Body of pancreas (tissue), 4 donors: ENCODE results near the gene GOLT1A. TPM values are rescaled to one million over a fixed set of nuclear protein-coding genes. Genes with fewer than 3 reads are reported as not detected.

Source experiments
- ATAC-seq: fragments of 150-250 bp; one replicate; pipeline ENCODE4 v1.9.1; 2016
- DNase-seq, 4 donors: peaks; one replicate each; pipeline ENCODE4 v3.0.0-alpha.2; 2019
- H3K27ac ChIP-seq, 4 donors: fragments of 200-600 bp; sonication (generic); 1 replicate in 3 of 4; 2 replicates in 1 of 4; pipeline versions ENCODE4 v1.5.1 to v1.6.1; 2016 to 2019; ENCODE audit warnings: mild to moderate bottlenecking in 1 of 4, mixed read lengths in 1 of 4, moderate library complexity in 1 of 4
- H3K27me3 ChIP-seq, 2 donors: fragments of 200-600 bp; sonication (generic); one replicate each; pipeline ENCODE4 v1.6.0; 2016; ENCODE audit warnings: mild to moderate bottlenecking in 1 of 2
- H3K36me3 ChIP-seq, 2 donors: fragments of 200-600 bp; sonication (generic); replicated peaks in 1 of 2; 2 replicates each; pipeline ENCODE4 v1.5.1; 2016; ENCODE audit warnings: low read depth in 2 of 2; ENCODE audit not compliant: insufficient read depth in 1 of 2
- H3K4me1 ChIP-seq: fragments of 200-600 bp; sonication (generic); one replicate; pipeline ENCODE4 v1.6.0; 2016
- H3K4me3 ChIP-seq, 2 donors: fragments of 200-600 bp; sonication (generic); 1 replicate in 1 of 2; 2 replicates in 1 of 2; pipeline ENCODE4 v1.5.1; 2016 to 2019
- H3K9me3 ChIP-seq, 3 donors: fragments of 200-600 bp; sonication (generic); 1 replicate in 2 of 3; 2 replicates in 1 of 3; pipeline ENCODE4 v1.5.1; 2016
- POLR2A ChIP-seq, 3 donors: fragments of 450-650 bp; IDR thresholded peaks; one replicate each; pipeline ENCODE4 v1.6.1; 2016; ENCODE audit warnings: antibody characterized with exemption in 3 of 3, mild to moderate bottlenecking in 2 of 3
- WGBS, 2 donors: methylation state at CpG; one replicate each; pipeline ENCODE4 v1.1.5; 2017; 5-methylcytosine and 5-hydroxymethylcytosine counted together
- intact Hi-C: fragments of 100-400 bp; cut with DNase I; formaldehyde crosslinking; loops from one replicate; pipeline ENCODE4 v1.15.1; 2023
- total RNA-seq, 2 donors: library from RNA; depleted of rRNA; stranded (reverse); fragments of >200 nt; gene quantifications; one replicate each; pipeline ENCODE4 v1.1.0, GENCODE V29; 2016
- TF ChIP-seq, protein P1 (sequence below), 7 experiments: fragments of 450-650 bp in 4 of 7; fragments of 200-600 bp in 3 of 7; sonication (generic) in 3 of 7; IDR thresholded peaks; one replicate each; pipeline ENCODE4 v1.5.1; 2016 to 2019; ENCODE audit warnings: antibody characterized with exemption in 7 of 7

GOLT1A gene
- total RNA-seq, 2 donors from 2014 or later = 6.5 TPM; not detected in 1

DNA sequence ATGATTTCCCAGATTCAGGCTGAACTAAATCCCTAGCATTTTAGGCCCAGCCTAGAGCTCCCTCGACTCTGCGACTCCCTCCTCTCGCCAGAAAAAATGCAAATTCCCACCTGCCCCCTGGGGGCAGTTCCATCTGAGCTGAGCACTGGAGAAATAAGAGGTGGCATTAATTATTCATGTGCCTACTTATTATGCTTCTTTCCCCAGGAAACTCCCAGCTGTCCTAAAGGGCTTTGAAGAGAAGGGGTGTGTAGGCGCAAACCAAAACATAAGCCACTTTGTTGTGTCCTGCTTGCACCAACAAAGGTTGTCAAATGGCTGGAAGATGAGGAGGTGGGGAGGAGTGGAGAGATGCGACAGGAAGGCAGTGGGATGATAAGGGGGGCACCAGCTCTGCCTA, 41.4 kb upstream of the GOLT1A start:
- Histone ChIP-seq H3K27me3 (no peaks in the 10 kb centered on the region), H3K4me1 (no peaks in the 10 kb centered on the region), H3K4me3 (no peak overlapping the region), H3K9me3 (no peaks in the 10 kb centered on the region), H3K27ac (no peak overlapping the region), H3K36me3 (peaks cover 0 to 2% of the 10 kb centered on the region in 2 donors)
- intact Hi-C loops = loop anchor here (5.0 kb wide), 1 partner anchor 107 kb away; no protein-coding TSS in a partner anchor
- DNase-seq = no peak
- 82 to 84% methylated on average over 5 of the region's 5 CpGs for WGBS, 2 donors
- no peak for TF ChIP-seq POLR2A (IDR thresholded peaks at IDR 0.05)
- TF ChIP-seq, protein P1, sequence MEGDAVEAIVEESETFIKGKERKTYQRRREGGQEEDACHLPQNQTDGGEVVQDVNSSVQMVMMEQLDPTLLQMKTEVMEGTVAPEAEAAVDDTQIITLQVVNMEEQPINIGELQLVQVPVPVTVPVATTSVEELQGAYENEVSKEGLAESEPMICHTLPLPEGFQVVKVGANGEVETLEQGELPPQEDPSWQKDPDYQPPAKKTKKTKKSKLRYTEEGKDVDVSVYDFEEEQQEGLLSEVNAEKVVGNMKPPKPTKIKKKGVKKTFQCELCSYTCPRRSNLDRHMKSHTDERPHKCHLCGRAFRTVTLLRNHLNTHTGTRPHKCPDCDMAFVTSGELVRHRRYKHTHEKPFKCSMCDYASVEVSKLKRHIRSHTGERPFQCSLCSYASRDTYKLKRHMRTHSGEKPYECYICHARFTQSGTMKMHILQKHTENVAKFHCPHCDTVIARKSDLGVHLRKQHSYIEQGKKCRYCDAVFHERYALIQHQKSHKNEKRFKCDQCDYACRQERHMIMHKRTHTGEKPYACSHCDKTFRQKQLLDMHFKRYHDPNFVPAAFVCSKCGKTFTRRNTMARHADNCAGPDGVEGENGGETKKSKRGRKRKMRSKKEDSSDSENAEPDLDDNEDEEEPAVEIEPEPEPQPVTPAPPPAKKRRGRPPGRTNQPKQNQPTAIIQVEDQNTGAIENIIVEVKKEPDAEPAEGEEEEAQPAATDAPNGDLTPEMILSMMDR (IDR thresholded peaks at IDR 0.05) = no peak
- no peak for ATAC-seq

DNA sequence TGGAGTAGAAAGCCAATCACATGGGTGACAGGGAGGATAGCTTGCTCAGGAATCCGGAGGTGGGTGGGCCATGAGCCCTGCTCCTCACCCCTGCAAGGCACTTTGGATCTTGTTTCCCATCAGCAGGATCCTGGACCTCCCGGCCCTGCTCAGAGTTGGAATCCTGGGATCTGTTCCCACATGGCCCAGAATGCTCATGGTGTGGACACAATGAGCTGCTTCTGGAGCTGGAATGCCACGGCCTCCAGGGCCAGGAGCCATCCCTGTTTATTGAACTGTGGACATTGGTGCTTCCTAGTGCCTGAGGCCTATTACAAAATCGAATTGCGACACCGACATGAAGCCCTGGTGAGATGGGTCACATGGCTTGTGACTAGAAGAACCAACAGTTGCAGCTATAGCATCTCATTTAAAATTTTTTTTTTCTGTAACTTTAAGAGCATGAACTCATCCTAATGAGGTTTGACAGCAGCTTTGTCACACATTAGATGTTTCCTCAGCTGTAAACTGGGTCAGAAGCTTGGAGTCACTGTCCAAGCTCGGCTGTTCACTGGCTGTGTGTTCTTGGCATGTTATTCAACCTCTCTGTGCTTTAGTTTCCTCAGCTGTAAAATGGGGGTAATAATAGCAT, 40.4 kb upstream of the GOLT1A start:
- Histone ChIP-seq H3K27ac (no peak overlapping the region), H3K36me3 (peaks cover 0 to 2% of the 10 kb centered on the region in 2 donors), H3K27me3 (no peaks in the 10 kb centered on the region), H3K4me3 (no peak overlapping the region), H3K4me1 (no peaks in the 10 kb centered on the region), H3K9me3 (no peaks in the 10 kb centered on the region)
- DNase-seq (peak in 3 of 4 donors; percentile 44 to 67 (median 44)), ATAC-seq (peak; percentile 41)
- 57 to 62% methylated on average over 7 of the region's 7 CpGs for WGBS, 2 donors
- TF ChIP-seq, protein P1 (IDR thresholded peaks at IDR 0.05) = no peak
- intact Hi-C loops = no loop called here

DNA sequence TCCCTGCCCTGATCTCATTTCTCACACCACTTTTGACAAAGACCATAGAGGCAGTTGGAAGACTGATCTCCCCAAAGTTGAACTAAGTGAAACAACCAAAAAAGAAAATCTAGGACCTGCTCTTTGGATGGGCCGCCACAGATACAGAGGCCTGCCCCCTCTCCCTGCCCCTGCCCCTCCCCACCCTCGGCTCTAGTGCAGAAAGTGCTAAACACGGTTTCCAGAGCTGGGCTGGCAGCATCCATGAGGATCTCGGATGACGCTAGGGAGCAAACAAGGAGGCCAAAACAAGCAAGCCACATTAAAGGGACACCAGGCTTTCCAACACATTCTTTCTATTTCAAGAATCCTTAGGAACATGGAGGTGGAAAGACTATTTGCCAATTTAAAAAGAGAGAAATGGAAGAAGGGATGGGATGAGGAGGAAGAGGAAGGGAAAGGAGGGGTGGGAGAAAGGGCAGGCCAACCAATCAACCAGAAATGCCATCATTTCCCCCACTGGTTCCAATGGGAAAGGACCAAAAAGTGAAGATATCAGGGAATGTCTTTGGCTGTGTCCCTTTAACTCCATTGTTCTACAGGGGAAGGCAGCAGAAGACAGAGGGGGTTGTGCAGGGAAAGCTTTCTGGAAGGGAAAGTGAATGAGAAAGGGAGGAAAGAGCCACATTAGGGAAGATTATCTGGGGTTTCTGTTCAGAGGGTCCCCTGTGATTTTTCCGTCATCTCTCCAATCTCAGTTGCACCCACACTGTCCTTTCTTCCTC, 38.3 kb upstream of the GOLT1A start:
- WGBS, 2 donors = 84 to 87% methylated on average over 6 of the region's 6 CpGs
- DNase-seq = no peak
- intact Hi-C loops = no loop called here

DNA sequence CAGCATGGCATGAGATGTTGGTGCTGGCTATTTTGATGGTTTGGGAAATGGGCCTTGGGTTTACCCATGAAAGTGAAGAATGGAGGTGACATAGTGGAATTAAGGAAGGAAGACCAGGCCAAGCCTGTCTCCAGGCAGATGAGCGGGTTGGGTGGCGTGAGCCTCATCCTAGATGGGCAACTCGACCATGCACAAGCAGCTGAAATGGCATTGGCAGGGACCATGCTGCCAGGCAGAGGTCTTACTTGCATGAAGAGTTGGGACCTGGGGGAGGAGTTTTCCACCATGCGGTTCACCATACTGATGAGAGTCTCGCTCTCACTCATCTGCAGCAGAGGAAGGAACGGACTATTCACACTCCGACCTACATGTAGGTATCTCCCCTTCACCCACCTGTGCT, 37.5 kb upstream of the GOLT1A start:
- H3K4me3 ChIP-seq = no peak overlapping the region
- intact Hi-C loops = no loop called here
- H3K36me3 ChIP-seq = no peaks in the 10 kb centered on the region
- TF ChIP-seq, protein P1 (IDR thresholded peaks at IDR 0.05) = no peak
- TF ChIP-seq POLR2A (IDR thresholded peaks at IDR 0.05) = no peak
- no peaks in the 10 kb centered on the region for H3K9me3 ChIP-seq
- 90 to 93% methylated on average over 7 of the region's 7 CpGs for WGBS, 2 donors
- H3K27ac ChIP-seq = no peak overlapping the region
- DNase-seq = no peak
- no peak for ATAC-seq
- H3K4me1 ChIP-seq = no peaks in the 10 kb centered on the region
- no peaks in the 10 kb centered on the region for H3K27me3 ChIP-seq

More for the DNA sequence above, 38.3 kb upstream of the GOLT1A start:
- Histone ChIP-seq H3K27me3 (no peaks in the 10 kb centered on the region), H3K4me1 (no peaks in the 10 kb centered on the region), H3K4me3 (no peak overlapping the region), H3K27ac (no peak overlapping the region), H3K36me3 (peaks cover 0 to 2% of the 10 kb centered on the region in 2 donors), H3K9me3 (no peaks in the 10 kb centered on the region)
- no peak for ATAC-seq
- no peak for TF ChIP-seq POLR2A (IDR thresholded peaks at IDR 0.05)
- TF ChIP-seq, protein P1 (IDR thresholded peaks at IDR 0.05) = no peak
